ENCODE data around the gene SULT1C4.
"Not testable (repeated sequence)": the region's sequence is repeated elsewhere in the genome, so short reads cannot be mapped to it uniquely, and the experiment has no call there.

Gene SULT1C4

DNA sequence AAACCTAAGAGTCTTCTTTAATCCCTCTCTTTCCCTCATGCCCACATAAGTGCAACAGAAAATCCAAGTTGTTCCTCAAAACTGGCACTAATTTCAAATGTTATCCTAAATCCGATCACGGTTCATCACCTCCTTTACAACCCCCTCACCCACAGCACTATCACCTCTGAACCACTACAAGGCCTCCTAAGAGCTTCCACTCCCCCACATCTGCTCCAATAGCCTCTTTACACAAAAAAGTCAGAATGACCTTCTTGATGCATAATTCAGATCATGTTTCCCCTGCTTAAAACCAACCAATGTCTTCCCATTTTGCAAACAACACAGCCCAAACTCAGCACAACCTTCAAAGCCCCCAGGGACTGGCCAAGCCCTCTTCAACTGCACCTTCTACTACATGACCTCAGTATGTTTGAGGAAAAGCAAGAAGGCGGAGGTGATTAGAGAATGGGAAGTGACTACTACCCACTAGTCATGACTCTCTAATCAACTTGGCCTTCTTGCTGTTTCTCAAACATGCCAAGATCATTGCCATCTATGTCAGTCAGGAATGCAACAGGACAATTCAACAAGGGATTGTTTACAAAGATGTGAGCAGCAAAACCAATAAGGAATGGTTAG is 36.6 kb downstream of the SULT1C4 start:
- no peak for DNase-seq

DNA sequence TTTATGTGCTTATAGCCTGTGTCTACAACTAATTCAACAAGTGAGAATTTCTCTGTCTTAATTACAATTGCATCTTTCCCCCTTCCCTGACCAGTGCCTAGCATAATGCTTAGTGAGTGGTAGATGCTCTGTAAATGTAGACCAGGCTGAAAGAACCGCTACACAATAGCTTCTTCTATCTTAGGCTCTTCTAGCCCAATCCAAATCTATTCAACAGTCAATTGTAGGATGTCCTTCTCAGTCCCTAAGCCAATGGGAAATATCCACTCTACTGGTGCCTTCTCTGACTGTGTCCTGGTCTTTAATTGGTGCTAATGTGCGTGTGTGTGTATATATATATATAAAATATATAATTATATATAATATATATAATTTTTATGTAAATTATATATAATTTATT is 37.2 kb downstream of the SULT1C4 start:
- DNase-seq, result no peak

DNA sequence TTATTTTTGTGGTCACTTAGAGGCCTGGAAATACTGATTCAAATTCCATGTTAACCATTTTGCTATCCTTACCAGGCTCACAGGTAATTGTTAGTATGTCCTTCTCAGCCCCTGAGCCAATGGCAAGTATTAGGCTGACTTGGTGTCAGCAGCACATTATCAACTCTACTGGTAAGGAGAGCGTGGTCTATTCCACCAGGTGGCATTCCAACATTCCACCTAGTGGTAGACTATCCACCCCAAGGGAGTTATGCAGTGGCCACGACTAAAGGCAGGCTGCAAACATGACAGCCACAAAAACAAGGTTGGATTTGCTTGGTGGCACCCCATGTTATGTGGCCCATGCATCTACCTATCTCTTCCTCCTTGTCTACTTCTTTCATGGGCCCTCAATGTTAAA is 39.5 kb downstream of the SULT1C4 start:
- no peak for DNase-seq

DNA sequence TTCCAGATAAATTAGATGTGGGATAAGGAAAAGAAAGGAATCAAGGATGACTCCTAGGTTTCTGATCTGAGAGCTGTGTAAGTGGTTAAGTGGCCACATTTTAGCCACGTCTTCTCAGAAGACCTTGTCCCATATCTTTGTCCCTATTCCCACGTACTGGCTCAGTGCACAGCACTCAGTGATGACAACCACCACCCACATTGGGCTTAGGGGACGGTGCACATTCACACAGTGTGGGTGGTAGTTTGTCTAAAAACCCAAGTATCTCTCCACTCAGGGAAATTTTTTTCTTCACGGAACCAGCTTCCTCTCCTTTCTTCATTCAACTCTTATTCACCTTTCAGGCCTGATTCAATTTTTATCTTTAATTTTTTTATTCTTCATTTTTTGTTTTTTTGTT is 40.7 kb downstream of the SULT1C4 start:
- no peak for DNase-seq

DNA sequence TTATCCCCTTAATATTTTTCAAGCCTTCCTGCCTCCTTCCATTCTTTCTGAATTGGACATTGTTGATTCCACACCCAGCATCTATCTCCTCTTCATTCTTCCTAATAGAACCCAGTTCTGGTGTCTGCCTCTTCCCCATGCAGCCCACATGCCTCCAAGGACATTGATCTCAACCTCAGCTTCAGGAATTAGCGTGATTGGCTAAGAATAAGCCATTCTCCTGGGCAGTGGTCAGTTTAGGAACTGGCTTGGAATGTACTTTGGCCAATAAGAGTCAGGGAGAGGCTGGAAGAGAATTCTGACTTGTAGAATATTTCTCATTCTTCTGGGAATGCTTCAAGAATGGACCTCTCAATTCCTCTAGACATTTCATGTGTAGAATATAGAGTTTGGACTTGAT is 45.3 kb downstream of the SULT1C4 start:
- no peak for DNase-seq

DNA sequence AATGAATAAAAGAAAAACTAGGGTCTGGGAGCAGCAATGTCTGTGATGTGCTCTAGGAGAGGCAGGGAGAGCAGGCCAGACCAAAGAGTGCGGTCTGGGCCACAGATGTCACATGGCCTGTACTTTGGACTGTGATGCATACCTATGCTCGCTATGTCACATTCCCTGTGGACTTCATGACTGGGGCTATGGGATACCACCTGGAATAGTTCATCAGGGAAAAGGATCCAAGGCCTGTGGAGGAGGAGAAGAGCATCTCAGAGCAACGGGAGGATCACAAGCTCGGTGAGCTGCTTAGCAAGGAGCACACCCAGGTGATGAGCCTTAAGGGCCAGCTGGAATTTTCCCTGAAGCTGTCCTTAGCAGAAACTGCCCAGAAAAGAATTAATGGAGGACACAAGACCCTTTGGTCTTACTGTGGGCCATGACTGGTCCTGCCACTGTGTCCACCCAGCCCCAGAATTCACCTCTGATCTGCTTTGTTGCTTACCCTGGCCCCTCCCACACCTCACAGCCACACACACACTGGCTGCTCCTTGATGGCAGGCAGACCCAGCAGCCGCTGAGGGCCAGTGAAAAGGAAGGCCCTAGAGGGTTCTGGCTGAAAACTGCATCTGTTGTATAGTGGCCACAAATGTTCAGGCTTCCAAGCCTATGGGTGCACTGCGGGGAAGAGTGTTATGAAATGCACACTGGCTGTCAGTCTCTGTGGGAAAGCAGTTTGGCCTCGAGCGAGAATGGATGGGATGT is 45.9 kb downstream of the SULT1C4 start:
- DNase-seq, result no peak

DNA sequence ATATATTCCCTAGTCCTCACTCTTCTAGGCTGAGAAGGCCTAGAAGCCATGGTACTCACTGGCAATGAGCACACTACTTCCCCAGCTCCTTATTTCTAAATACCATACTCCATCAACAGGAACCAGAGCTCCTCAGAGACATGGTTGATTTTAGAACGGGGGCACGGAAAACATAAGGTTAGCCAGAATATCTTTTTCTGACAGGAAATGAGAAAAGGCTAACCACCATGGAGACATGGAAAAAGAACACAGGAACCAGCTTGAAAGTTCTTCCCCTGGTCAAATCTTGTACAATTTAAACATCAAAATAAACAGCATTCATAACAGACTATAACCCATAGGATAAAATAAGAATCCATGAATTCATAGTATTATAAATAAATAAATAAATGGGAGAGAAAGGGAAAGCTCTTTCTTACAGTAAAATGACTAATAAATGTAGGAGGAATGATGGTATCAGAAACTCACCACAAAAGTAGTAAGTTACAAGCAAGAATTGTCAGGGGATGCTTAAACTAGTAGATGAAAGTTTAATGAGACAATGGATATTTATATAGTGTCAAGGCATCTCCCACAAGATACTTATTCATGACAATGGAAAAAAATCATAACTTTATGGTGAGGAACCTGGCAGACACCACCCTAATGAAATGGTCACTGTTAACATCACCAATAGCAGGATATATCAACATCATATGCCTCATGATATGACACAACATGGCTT is 50.7 kb downstream of the SULT1C4 start:
- DNase-seq, result no peak

DNA sequence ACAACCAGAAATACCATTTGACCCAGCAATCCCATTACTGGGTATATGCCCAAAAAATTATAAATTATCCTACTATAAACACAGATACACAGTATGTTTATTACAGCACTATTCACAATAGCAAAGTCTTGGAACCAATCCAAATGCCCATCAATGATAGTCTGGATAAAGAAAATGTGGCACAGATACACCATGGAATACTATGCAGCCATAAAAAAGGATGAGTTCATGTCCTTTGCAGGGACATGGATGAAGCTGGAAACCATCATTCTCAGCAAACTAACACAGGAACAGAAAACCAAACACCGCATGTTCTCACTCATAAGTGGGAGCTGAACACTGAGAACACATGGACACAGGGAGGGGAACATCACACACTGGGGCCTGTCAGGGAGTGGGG is 57.8 kb downstream of the SULT1C4 start:
- not testable (repeated sequence) for DNase-seq

DNA sequence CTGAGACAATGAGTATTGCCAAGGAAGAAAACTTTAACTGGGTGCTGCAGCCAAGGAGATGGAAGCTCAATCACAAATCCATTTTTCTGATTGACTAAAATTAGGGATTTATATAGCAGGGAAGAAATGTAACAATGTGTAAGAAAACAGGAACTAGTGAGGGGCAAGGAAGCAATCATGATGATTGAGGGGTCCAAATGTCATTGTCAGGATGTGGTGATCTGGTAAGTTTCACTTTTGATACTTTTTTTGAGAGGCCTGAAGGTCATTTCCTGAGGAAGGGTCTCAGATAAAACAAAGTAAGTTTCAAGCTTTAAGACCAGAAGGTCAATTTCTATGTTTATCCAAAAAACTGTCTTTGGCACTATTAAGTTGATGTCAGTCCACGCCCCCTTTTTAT is 59.2 kb downstream of the SULT1C4 start:
- no peak for DNase-seq

Measured in stimulated activated CD4-positive, alpha-beta T cell treated with anti-CD3 and anti-CD28 coated beads, Interleukin-2, amount 100 ng/mL, for 48 hours (primary cell).